T-helper 17 cell (primary cell): ENCODE results near the gene BCKDHA. TPM values are rescaled to one million over a fixed set of nuclear protein-coding genes. Genes with fewer than 3 reads are reported as not detected.
"Not testable (repeated sequence)": the region's sequence is repeated elsewhere in the genome, so short reads cannot be mapped to it uniquely, and the experiment has no call there.

Experiments used
- ATAC-seq: fragments of 150-1000 bp; cut with Tn5 transposase; 2 replicates; pipeline ENCODE4 v1.10.0; 2021; ENCODE audit warnings: mild to moderate bottlenecking, moderate library complexity
- DNase-seq, 3 donors: peaks; one replicate each; pipeline versions ENCODE4 v3.0.0 to v3.0.0-alpha.2; 2020 to 2021
- H3K9me3 ChIP-seq: one replicate; pipeline ENCODE4 v1.7.0; 2013; ENCODE audit warnings: low read length, mild to moderate bottlenecking; ENCODE audit not compliant: control insufficient read depth, poor library complexity, severe bottlenecking
- H3K27ac Mint-ChIP-seq: one replicate; pipeline ENCODE4 v1.8.0; 2022; ENCODE audit warnings: mild to moderate bottlenecking, moderate library complexity, mixed read lengths
- H3K27me3 Mint-ChIP-seq: one replicate; pipeline ENCODE4 v1.8.0; 2022; ENCODE audit warnings: mixed read lengths
- H3K36me3 Mint-ChIP-seq: one replicate; pipeline ENCODE4 v1.8.0; 2022; ENCODE audit warnings: low read depth, mixed read lengths
- H3K4me1 Mint-ChIP-seq: one replicate; pipeline ENCODE4 v1.8.0; 2022; ENCODE audit warnings: mild to moderate bottlenecking, mixed read lengths
- H3K4me3 Mint-ChIP-seq: one replicate; pipeline ENCODE4 v1.8.0; 2022; ENCODE audit warnings: mild to moderate bottlenecking, moderate library complexity, mixed read lengths
- total RNA-seq, 4 donors: library from RNA in 2 of 4; stranded (reverse) in 2 of 4; gene quantifications; one replicate each; pipeline ENCODE4 v1.2.3 and lab custom pipeline; 2022 to 2026

The BCKDHA gene
- total RNA-seq, 2 donors from 2014 or later, result 13.2 to 14.7 TPM

DNA sequence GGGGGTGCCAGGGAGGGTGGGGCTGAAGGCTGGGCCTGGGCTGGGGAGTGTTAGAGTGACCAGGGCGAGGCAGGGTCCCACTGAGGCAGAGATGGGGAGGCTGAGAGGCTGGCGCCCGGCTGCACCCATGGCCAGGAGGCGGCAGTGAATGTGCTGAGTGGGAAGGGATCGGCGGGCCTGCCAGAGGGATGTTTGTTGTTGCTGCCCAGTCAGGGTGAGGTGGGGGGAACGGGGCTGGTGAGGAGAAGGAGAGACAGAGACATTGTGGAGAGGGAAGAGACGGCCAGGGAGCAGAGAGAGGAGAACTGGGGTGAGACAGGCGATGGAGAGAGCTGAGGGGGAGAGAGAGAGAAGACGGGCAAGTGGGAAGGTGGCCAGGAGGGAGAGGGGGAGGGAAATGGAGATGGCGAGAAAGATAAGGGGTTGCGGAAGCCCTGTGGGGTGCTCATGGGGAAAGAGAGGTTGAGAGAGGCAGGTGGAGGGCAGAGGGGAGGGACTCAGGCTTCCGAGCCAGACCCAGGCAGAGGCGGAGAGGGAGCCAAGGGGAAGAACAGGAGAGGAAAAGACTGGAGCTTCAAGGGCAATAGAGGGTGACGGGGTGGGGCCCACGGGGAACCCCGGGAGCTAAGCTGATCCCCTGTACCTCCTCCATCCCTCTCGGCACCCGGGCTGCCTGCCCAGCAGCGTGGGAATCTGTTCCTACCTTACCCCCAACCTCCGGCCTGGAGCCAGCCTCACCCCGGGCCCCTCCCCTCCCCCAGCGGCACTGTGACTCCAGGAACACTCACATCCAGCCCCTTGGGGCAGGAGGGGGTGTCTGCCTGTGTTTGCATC is 30.2 kb downstream of the BCKDHA start:
- H3K9me3 ChIP-seq, result no peaks in the 10 kb centered on the region
- Mint-ChIP-seq H3K4me3 (peak overlapping the region; percentile 98), H3K4me1 (peaks cover 22% of the 10 kb centered on the region), H3K36me3 (peaks cover 4% of the 10 kb centered on the region), H3K27me3 (no peaks in the 10 kb centered on the region), H3K27ac (peak overlapping the region; percentile 96)
- DNase-seq (no peak), ATAC-seq (peak; percentile 73)

DNA sequence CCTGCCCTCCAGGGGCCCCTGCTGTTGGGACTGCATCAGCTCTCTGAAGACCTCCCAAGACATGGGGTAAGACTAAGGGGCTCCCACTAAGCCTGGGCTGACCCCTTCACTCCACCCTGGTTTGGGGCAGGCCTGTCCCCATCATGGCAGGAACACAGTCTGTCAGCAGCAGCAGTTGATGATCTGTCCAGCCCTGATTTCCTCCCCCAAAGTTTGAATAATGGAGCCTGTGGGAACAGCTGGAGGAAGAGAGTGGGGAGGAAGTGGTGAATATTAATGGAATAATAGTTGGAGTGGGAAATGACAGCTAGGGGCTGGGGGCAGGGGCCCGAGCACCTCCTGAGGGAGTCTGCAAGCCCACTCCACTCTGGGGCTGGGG is 30.9 kb downstream of the BCKDHA start:
- peaks cover 22% of the 10 kb centered on the region for H3K4me1 Mint-ChIP-seq
- peak overlapping the region; percentile 96 for H3K27ac Mint-ChIP-seq
- DNase-seq, result no peak
- ATAC-seq, result peak; percentile 2
- peaks cover 4% of the 10 kb centered on the region for H3K36me3 Mint-ChIP-seq
- H3K27me3 Mint-ChIP-seq, result no peaks in the 10 kb centered on the region
- peak overlapping the region; percentile 98 for H3K4me3 Mint-ChIP-seq
- no peaks in the 10 kb centered on the region for H3K9me3 ChIP-seq

DNA sequence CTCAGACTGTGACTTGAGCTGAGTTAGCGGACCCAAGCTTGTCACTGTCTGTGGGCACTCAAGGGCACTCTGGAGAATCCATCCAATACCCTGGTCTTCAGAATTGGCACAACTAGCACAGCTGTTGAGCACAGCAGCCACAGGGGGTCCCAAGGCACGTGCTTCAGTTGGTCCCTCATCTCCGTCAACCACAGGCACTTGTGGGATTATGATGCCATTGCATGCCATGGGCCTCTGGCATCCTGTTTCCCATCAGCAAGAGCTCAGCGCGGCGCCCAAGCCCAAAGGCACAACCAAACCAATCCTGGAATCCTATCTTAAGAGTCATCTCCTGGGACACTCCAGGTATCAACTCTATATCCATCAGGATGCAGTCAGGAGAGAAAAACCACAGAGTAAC is 33.3 kb downstream of the BCKDHA start:
- DNase-seq, result no peak
- peaks cover 23% of the 10 kb centered on the region for H3K4me1 Mint-ChIP-seq
- no peak overlapping the region for H3K27ac Mint-ChIP-seq
- H3K36me3 Mint-ChIP-seq, result peaks cover 4% of the 10 kb centered on the region
- H3K4me3 Mint-ChIP-seq, result no peak overlapping the region
- ATAC-seq, result no peak
- H3K9me3 ChIP-seq, result no peaks in the 10 kb centered on the region
- no peaks in the 10 kb centered on the region for H3K27me3 Mint-ChIP-seq

DNA sequence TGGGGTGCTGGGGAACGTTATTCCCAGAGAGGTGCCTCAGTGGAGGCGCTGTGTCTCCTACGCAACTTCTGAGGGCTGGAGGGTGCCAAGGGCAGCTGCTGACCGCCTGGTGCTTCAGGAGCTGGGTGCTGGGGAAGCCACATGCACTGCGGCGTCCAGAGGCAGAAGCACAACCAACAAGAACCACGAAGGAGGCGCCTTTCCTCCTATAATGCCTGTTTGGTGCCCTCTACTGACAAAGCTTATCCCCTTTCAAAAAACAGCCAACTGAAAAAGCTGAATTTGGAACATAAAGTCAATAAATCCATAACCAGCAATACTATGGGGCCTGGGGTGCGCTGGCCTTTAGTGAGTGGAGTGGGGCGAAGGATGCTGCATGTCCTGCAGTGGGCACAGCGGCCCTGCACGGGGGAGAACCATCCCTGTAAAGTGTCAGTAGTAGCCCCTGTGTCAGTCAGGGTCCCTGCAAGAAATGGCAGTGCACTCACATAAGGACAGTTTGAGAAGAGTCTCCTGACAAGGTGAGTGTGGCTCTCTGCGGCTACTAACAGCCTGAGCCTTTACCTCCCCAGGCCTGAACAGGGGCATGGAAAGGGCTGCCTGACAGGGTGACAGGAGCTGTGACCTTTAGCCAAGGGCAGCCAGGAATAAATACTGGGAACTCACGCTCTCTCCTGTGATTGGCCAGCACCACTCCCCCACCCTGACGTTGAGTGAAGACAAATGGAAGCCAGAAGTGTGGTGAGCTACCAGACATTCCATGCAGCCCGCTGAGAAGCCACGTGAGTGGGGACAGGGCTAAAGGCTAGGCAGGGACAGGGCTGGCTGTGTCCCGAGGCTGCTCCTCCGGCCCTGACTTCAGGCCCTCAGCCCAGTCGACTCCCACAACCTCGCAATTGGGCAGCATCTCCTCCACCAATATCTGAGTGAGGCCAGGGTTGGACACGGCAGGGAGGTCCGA is 34.1 kb downstream of the BCKDHA start:
- ATAC-seq (no peak), DNase-seq (no peak)
- Mint-ChIP-seq H3K4me3 (no peak overlapping the region), H3K36me3 (peaks cover 4% of the 10 kb centered on the region), H3K27ac (peak overlapping the region; percentile 14), H3K27me3 (no peaks in the 10 kb centered on the region), H3K4me1 (peaks cover 24% of the 10 kb centered on the region)
- H3K9me3 ChIP-seq, result no peaks in the 10 kb centered on the region

DNA sequence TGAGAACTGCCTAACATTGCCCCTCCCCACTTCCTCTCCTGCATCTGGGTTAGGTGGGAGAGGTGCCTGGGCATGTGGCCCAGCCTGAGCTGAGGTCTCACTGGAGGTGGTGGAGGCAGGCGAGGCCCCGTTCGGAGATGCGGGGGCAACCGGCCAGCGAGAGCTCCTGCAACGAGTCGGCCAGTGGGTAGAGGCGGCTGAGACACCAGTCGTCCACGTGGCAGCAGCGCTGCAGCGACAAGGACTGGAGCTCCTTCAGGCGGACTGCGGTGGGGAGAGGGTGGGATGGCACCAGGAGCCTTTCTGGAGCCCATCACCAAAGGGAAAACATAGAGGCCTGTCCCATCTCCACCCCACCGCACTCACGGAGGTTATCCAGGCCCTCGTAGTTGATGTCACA is 35.6 kb downstream of the BCKDHA start:
- H3K27me3 Mint-ChIP-seq, result no peaks in the 10 kb centered on the region
- H3K4me3 Mint-ChIP-seq, result no peak overlapping the region
- H3K27ac Mint-ChIP-seq, result no peak overlapping the region
- no peak for DNase-seq
- H3K9me3 ChIP-seq, result no peaks in the 10 kb centered on the region
- peaks cover 4% of the 10 kb centered on the region for H3K36me3 Mint-ChIP-seq
- peaks cover 17% of the 10 kb centered on the region for H3K4me1 Mint-ChIP-seq
- no peak for ATAC-seq

DNA sequence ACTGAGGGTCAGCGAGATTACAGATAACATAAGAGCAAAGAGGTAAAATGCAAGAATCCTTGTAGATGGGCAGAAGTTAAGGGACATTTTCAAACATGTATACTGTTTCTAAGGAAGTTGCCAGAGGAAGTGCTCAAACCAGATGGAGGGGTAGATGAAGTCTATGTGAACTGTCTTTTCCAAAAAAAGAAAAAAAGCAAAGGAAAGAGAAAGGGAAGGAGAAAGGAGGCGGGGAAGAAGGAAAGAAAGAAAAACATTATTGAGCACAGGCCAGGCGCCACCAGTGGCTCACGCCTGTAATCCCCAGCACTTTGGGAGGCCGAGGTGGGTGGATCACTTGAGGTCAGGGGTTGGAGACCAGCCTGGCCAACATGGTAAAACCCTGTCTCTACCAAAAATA is 36.8 kb downstream of the BCKDHA start:
- H3K9me3 ChIP-seq, result no peaks in the 10 kb centered on the region
- no peaks in the 10 kb centered on the region for H3K27me3 Mint-ChIP-seq
- peak overlapping the region; percentile 72 for H3K27ac Mint-ChIP-seq
- peaks cover 17% of the 10 kb centered on the region for H3K4me1 Mint-ChIP-seq
- peaks cover 4% of the 10 kb centered on the region for H3K36me3 Mint-ChIP-seq
- DNase-seq (no peak), ATAC-seq (no peak)
- H3K4me3 Mint-ChIP-seq, result no peak overlapping the region

DNA sequence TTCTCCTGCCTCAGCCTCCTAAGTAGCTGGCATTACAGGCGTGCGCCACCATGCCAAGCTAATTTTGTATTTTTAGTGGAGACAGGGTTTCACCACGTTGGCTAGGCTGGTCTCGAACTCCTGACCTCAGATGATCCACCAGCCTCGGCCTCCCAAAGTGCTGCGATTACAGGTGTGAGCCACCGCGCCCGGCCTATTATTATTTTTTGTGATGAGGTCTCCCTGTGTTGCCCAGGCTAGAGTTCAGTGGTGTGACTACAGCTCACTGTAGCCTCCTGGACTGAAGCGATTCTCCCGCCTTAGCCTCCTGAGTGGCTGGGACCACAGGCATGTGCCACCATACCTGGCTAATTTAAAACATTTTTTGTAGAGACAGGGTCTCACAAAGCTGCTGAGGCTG is 37.8 kb downstream of the BCKDHA start:
- H3K4me3 Mint-ChIP-seq, H3K36me3 Mint-ChIP-seq, ATAC-seq, DNase-seq, H3K9me3 ChIP-seq, H3K27ac Mint-ChIP-seq, H3K27me3 Mint-ChIP-seq: not testable (repeated sequence)
- H3K4me1 Mint-ChIP-seq, result peaks cover 18% of the 10 kb centered on the region

DNA sequence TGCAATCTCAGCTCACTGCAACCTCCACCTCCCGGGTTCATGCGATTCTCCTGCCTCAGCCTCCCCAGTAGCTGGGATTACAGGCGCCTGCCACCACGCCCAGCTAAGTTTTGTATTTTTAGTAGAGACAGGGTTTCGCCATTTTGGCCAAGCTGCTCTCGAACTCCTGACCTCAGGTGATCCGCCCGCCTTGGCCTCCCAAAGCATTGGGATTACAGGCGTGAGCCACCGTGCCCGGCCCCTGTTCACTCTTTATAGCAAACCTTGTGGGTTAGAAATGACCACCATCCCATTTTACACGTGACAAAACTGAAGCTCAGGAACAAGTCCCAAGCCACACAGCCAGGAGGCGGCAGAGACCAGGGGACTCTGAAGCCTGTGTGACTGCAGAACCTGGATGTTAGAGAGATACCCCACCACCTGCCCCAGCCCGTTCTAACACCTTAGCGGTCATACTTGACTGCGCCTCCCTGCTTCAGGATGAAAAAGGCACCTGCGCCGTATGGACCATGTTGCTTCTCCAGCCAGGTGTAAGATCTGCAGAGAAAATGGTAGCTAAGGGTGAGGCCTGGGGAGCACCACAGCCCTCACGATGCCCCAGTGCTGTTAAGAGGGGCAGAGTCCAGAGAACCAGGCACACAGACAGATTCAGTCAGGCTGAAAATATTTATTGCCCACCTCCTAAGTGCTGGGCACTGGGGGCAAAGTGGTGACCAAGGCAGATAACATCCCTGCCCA is 38.5 kb downstream of the BCKDHA start:
- Mint-ChIP-seq H3K36me3 (peaks cover 8% of the 10 kb centered on the region), H3K27ac (no peak overlapping the region), H3K4me1 (peaks cover 22% of the 10 kb centered on the region), H3K4me3 (no peak overlapping the region), H3K27me3 (no peaks in the 10 kb centered on the region)
- H3K9me3 ChIP-seq, result no peaks in the 10 kb centered on the region
- DNase-seq (no peak), ATAC-seq (no peak)

DNA sequence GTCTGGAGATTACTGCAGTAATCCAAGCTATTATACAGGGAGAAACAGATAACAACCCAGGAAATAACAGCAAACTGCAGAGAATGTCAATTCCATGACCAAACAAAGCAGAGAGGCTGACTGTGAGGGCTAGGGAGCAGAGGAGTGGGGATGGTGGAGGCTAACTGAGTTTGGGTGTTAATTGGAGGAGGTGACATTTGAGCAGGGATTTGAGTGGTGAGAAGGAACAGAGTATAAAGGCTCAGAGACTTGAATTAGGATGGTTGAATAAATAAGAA is 39.0 kb downstream of the BCKDHA start:
- Mint-ChIP-seq H3K4me1 (peaks cover 24% of the 10 kb centered on the region), H3K36me3 (peaks cover 8% of the 10 kb centered on the region), H3K27me3 (no peaks in the 10 kb centered on the region), H3K4me3 (no peak overlapping the region), H3K27ac (no peak overlapping the region)
- H3K9me3 ChIP-seq, result no peaks in the 10 kb centered on the region
- no peak for DNase-seq
- ATAC-seq, result no peak

DNA sequence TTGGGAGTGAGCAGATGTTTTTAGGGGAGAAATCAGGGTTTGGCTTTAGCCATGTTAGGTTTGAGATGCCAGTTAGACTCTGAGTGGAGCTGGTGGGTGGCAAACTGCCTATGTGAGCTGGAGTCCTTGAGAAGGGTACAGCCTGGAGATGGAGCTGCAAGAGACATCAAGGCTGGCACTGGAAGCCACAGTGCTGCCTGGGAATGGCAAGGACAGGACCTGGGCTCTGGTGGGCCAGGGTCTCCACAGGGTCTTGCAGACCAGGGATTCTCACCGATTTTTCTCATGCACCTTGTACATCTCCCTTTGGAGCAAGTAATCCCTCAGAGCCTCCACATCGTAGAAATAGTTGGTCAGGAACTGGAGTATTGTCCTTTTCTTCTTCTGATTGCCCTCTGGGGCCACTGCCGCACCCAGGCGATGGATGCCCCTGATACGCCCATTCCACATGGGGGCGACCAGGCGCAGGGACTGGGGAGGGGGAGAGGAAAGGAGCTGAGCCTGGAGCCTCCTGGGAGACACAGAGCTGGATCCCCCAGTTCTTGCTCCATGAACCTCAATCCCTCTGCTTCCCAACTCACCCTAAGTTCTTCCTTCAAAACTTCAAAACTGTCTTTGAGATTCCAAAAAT is 40.4 kb downstream of the BCKDHA start:
- Mint-ChIP-seq H3K27ac (no peak overlapping the region), H3K36me3 (peaks cover 4% of the 10 kb centered on the region), H3K4me1 (peaks cover 24% of the 10 kb centered on the region), H3K27me3 (no peaks in the 10 kb centered on the region), H3K4me3 (peak overlapping the region; percentile 82)
- no peak for ATAC-seq
- no peaks in the 10 kb centered on the region for H3K9me3 ChIP-seq
- DNase-seq, result no peak

DNA sequence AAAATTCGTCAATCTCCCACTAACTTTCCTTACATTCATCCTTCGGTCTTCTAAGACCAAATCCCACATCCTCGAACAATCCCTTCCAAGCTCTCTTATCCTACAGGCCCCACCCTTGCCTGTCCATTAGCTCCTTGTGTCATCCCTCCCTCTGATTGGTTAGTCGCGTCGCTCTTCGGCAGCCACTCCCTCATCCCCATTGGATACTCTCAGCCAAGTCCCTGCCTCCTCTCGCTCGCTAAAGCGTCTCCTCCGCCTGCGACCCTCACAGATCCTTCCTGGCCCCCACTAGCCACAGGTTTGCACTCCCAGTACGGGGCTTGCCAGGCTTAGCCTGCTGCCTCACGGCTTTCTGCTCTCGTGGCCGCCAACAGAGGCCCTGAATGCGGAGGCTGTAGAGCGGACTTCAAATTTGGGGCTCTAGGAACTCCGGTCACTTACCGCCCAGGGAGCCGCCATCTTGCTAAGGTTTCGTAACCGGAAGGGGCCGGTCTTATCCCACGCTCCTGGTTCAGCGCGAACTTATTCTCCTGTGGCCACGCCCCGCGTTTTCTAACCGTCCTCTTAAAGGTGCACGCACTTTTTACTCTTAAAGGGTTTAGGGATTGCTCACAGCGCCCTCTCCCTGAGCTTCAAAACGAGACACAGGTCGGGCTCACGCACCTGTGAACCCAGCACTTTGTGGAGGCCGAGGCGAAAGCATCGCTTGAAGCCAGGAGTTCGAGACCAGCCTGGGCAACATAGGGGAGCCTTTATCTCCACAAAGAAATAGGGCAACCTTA is 42.0 kb downstream of the BCKDHA start, which contains the start of gene DMAC2:
Gene DMAC2, minus strand, starts transcription at position 472 of the 782 bp plus-strand sequence. Its CDS starts 13 bp downstream, at position 459.
- H3K9me3 ChIP-seq, result no peaks in the 10 kb centered on the region
- Mint-ChIP-seq H3K36me3 (peaks cover 12% of the 10 kb centered on the region), H3K27ac (no peak within 1 kb of the TSS), H3K4me3 (no peak within 1 kb of the TSS), H3K4me1 (peaks cover 30% of the 10 kb centered on the region), H3K27me3 (peaks cover 12% of the 10 kb centered on the region)
- ATAC-seq (peak; percentile 100), DNase-seq (peak; percentile 78 to 84 (median 79))

DNA sequence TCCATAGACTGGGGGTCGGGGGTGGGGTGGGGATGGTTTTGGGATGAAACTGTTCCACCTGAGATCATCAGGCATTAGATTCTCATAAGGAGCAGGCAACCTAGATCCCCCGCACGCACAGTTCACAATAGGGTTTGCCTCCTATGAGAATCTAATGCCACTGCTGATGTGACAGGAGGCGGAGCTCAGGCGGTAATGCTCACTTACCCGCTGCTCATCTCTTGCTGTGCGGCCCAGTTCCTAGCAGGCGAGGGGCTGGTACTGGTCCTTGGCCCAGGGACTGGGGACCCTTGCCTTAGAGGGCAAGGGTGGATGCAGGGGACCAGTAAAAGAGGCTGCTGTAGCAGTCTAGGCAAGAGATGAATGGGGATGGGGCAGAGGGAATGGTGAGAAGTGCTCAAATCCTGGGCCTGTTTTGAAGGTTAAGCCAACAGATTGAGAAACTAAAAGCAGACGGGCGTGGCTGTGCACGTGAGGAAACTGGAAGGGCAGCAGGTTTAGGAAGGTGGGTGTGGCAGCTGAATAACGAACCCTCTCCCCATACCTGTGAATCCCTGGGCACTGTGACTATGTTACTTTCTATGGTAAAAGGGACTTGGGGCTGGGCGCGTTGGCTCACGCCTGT is 43.8 kb downstream of the BCKDHA start:
- Mint-ChIP-seq H3K36me3 (peaks cover 12% of the 10 kb centered on the region), H3K27me3 (peaks cover 15% of the 10 kb centered on the region), H3K27ac (no peak overlapping the region), H3K4me3 (no peak overlapping the region), H3K4me1 (peaks cover 29% of the 10 kb centered on the region)
- ATAC-seq (no peak), DNase-seq (no peak)
- no peaks in the 10 kb centered on the region for H3K9me3 ChIP-seq
